ENCODE measurements around the gene CIT. TPM values are rescaled to one million over a fixed set of nuclear protein-coding genes. Genes with fewer than 3 reads are reported as not detected.
A peak's percentile ranks its signal among the peaks of the same experiment; 100 is the strongest.
"Not testable (repeated sequence)": the region's sequence is repeated elsewhere in the genome, so short reads cannot be mapped to it uniquely, and the experiment has no call there.

Gene CIT, protein sequence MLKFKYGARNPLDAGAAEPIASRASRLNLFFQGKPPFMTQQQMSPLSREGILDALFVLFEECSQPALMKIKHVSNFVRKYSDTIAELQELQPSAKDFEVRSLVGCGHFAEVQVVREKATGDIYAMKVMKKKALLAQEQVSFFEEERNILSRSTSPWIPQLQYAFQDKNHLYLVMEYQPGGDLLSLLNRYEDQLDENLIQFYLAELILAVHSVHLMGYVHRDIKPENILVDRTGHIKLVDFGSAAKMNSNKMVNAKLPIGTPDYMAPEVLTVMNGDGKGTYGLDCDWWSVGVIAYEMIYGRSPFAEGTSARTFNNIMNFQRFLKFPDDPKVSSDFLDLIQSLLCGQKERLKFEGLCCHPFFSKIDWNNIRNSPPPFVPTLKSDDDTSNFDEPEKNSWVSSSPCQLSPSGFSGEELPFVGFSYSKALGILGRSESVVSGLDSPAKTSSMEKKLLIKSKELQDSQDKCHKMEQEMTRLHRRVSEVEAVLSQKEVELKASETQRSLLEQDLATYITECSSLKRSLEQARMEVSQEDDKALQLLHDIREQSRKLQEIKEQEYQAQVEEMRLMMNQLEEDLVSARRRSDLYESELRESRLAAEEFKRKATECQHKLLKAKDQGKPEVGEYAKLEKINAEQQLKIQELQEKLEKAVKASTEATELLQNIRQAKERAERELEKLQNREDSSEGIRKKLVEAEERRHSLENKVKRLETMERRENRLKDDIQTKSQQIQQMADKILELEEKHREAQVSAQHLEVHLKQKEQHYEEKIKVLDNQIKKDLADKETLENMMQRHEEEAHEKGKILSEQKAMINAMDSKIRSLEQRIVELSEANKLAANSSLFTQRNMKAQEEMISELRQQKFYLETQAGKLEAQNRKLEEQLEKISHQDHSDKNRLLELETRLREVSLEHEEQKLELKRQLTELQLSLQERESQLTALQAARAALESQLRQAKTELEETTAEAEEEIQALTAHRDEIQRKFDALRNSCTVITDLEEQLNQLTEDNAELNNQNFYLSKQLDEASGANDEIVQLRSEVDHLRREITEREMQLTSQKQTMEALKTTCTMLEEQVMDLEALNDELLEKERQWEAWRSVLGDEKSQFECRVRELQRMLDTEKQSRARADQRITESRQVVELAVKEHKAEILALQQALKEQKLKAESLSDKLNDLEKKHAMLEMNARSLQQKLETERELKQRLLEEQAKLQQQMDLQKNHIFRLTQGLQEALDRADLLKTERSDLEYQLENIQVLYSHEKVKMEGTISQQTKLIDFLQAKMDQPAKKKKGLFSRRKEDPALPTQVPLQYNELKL (N-terminal part only)
- 0.87 TPM for total RNA-seq
- long read RNA-seq, partial matches to known transcripts: 0 of 1 reads
- long read RNA-seq, other reads (novel, unspliced or antisense): 1 of 1 reads

DNA sequence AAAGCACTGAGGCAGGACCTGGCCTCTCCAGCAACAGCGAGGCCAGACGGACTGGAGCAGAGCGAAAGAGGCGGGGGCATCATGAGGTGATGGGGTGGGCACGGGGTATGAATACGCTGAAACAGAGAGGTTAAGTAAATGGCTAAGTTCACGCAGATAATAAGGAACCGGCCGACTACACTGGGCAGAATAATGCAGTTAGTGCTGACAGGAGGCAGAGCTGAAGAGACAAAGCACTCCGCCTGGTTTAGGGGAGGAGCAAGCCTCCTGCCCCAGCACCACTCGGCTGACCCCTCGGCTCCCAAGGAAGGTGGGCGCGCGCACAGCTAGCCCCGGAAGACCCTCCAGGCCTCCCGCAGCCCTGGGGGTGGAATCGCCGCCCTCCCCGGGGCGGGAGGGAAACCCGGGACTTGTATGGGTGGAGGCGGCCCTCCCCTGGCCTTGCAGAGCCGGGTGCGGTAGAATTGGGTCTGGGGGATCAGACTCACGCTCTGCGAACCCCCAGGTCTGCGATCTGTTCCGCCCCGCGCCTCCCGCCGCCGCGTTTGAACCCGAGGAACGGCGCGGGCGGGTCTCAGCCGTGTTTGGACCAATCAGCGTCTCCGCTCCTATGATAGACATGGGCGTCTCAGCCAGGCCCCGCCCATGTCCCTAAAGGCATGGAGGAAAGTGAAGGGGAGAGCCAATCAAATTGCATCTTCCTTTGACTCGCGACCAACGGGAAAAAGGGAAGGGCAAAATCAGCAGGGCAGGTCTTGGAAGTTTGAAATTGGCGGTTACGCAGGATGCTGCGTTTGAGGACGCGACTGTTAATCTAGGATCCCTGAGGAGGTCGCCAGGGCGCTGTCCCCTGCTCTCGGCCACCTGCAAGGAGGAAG lies at the start of gene CIT:
CIT (minus strand) TSS at position 560 of the 878 bp plus-strand sequence. CDS start 1,152 bp downstream, outside the sequence.
- ATAC-seq: peak; percentile 100
- intact Hi-C loops (cut with micrococcal nuclease): no loop called here

DNA sequence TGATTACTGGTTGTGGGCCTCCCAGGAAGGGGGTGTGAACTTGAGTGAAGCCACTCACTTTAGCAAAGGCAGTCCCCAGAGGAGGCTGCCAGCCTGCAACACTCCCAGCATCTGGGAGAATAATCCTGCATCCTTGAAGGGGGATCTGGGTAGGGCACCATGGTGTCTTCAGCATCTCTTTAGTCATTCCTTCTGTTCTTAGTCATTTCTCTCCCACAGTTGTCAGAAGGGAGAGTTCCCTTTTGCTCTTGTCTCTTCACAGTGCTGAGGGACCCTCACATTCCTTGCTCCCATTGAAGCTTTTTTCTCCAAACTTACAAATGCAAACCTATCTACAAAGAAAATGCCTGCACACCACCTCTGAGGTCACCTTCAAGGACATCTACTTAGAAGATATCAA lies 48.1 kb upstream of the CIT start:
- intact Hi-C loops (cut with micrococcal nuclease): no loop called here
- DNase-seq: no peak
- ATAC-seq: no peak

More for the DNA sequence above, at the start of gene CIT:
- DNase-seq: peak; percentile 90

DNA sequence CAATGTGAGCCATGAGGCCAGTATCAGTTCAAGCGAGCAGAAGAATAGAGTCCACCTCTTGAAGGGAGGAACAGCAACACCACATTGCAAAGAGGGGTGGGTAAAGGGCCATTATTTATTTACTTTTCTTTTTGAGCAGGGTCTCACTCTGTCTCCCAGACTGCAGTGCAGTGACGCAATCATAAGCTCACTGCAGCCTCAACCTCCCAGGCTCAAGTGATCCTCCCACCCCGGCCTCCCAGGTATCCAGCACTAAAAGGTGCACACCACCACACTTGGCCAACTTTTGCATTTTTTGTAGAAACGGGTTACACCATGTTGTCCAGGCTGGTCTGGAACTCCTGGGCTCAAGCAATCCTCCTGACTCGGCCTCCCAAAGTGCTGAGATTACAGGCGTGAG lies 42.9 kb upstream of the CIT start:
- DNase-seq: no peak
- ATAC-seq: no peak
- intact Hi-C loops (cut with micrococcal nuclease): no loop called here

DNA sequence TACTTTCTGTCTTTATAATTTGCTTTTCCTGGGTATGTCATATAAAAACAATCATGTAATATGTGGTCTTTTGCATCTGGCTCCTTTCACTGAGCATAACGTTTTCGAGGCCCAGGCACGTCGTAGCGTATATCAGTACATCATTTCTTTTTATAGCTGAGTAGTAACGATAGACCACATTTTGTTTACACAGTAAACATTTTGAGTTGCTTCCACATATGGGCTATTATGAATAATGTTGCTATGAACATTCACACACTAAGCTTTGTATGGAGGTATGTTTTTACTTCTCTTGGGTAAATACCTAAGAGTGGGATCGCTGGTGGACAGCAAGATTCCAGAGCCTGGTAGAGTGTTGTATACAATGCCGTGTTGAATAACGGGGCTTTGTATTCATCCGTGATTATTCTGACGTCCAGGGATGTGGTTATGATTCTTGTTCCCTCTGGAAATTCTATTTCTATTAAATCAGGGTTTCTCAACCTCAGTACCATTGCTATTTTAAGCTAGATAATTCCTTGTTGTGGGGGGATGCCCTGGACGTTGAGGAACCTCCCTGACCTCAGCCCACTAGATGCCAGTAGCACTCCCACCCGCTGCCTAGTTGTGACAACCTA lies 38.9 kb upstream of the CIT start:
- intact Hi-C loops (cut with micrococcal nuclease): no loop called here
- ATAC-seq (no peak), DNase-seq (no peak)

DNA sequence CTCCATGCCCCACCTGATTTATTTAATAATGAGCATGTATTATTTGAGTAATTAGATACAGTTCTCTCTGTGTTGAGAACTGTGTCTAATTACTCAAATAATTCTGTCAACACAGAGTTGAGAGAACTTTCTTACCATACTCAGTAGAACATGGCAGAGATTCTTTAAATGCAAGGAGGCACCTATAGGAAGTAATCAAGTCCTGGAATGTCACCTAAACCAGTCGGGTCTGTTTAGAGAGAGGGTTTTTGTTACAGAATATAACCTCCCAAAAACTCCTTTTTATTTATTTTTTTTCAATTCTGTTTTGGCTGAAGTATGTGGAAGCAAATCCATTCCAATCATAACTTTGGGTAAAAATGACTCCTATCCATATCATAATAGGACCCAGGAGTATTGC lies 37.5 kb upstream of the CIT start:
- no peak for ATAC-seq
- intact Hi-C loops (cut with micrococcal nuclease): no loop called here
- DNase-seq: no peak

DNA sequence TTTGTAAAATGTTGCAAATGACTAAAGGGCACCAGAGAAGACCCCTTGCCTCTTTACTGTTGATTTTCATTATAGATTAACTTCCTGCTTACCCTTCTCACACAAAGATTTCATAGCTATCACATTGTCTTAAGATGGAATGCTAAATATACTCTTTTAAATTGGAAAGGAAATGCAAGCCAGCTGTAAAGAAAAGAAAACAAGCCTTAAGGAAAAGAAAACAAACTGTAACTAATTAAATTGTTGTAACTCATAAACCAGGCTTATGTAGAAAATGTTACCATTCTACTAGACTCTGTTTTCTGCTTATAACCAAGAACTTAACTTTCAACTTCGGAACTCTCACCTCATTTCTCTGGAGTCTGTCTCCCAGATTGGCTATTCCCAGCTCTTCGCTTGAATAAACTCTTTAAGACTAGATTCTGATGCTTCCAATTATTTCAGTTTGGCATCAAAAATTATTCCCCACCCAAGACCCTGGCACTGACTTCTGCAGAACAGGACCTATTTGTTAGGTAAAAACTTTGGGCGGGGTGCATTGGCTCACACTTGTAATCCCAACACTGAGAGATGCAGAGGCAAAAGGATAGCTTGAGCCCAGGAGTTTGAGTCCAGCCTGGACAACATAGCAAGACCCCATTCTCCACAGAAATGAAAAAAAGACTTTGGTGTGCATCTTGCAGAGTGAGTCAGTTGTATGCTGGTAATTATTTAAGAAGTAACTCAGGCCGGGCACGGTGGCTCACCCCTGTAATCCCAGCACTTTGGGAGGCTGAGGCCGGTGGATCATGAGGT lies 36.6 kb upstream of the CIT start:
- intact Hi-C loops (cut with micrococcal nuclease): no loop called here
- ATAC-seq (no peak), DNase-seq (no peak)

DNA sequence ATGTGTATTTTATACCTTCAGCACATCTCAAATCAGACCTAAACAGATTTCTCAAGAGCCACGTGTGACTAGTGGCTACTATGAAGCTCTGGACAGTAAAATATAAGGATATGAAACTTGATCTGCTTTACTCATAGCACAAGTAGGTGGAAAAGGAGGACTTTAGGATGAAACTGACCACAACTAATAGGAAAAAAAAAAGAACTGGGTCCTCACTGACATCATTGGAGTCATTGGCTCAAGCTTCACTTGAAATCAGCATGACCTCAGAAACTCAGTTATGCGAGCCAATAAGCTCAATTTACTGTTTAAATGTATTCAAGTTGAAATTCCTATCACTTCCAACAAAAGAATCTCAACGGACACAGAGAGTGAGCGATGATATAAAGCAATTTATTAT lies 34.1 kb upstream of the CIT start:
- intact Hi-C loops (cut with micrococcal nuclease): no loop called here
- DNase-seq (no peak), ATAC-seq (no peak)

DNA sequence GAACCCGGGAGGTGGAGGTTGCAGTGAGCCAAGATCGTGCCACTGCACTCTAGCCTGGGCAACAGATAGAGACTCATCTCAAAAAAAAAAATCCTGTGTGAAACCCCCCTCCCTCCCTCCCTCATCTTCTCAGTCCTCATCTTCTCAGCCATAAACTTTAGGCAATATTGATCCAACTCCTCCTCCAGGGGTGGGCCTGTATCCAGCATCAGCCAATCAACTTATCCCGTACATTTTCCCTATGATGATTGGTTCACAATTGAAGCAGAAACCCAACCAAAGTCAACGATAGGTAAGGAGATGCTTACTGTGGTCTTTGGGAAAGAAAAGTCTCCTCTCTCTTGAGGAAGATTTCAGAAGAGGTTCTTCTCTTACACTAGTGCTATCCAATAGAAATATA lies 33.5 kb upstream of the CIT start:
- ATAC-seq (no peak), DNase-seq (no peak)
- intact Hi-C loops (cut with micrococcal nuclease): no loop called here

DNA sequence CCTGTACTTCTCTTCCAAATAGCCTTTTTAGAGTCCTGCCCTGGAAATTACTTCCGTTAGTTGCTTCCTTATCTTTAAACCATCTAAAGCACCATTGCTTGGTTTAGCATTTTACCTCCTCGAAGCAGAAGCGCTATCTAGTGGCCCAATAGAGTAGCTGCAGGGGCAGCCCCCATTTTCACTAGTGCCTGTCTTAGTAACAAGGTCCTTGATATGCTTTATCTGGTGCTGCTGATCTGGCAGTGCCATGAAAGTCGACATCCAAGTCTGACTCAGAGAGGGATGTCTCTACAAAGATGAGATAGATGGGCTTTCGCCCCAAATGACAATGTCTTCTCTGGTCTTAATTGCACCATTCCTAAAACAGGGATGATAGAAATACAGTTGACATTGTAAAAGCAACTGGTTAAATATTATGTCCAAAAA lies 25.0 kb upstream of the CIT start:
- peak; percentile 30 for DNase-seq
- peak; percentile 23 for ATAC-seq
- intact Hi-C loops (cut with micrococcal nuclease): no loop called here

DNA sequence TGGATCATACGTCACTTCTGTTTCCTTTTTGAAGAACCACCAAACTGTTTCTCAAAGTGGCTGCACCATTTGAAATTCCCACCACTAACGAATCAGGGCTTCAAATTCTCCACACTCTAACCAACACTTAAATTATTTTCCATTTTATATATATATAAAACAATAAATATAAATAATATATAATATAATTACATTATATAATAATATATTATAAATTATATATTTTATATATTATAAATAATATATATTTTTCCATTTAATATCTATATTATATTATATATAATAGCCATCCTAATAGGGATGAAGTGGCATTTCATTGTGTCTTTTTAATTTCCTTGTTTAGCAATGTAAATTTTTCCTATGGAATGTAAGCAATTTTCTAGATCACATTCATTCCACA lies 24.6 kb upstream of the CIT start:
- intact Hi-C loops (cut with micrococcal nuclease): no loop called here
- DNase-seq: no peak
- ATAC-seq: no peak

DNA sequence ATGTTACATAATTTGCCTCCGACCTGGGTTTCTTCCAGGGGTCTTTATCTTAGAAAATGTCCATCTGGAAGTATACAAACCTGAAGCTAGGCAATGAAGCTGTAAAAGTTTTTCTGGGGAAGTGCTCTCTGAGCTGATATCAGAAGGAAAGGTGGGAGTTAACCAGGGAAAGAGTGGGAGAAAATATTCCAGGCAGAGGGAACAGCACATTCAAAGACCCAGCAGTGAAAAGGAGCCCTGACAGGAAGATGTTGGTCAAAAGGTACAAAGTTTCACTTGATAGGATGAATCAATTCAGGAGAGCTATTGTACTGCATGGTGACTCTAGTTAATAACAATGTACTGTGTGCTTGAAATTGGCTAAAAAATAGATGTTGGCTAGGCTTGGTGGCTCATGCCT lies 17.8 kb upstream of the CIT start:
- DNase-seq: no peak
- ATAC-seq: no peak
- intact Hi-C loops (cut with micrococcal nuclease): no loop called here

DNA sequence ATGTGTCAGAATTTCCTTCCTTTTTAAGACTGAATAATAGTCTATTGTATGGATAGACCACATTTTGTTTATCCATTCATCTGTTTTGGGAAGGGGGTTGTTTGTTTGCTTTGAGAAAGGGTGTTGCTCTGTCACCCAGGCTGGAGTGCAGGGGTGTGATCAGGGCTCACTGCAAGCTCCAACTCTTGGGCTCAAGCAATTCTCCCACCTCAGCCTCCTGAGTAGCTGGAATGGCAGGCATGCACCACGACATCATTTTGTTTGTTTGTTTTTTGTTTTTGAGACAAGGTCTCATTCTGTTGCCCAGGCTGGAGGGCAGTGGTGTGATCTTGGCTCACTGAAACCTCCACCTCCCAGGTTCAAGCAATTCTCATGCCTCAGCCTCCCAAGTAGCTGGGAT lies 15.5 kb upstream of the CIT start:
- DNase-seq; ATAC-seq; intact Hi-C loops (cut with micrococcal nuclease): not testable (repeated sequence)

DNA sequence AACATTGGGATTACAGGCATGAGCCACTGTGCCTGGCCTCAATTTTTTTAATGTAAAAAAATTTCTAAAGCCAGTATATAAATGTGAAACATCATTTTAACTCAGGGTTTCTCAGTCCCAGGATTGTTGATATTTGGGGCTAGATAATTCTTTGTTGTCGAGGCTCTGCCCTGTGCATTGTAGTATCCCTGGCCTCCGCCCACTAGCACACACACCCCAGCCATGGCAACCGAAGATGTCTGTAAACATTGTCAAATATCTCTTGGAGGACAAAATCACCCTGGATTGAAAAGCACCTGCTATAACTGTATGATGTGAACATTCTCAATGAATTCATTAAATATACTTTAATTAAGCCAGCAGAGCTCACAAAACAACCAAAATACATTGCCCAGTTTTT lies 8.4 kb upstream of the CIT start:
- no peak for ATAC-seq
- no peak for DNase-seq
- intact Hi-C loops (cut with micrococcal nuclease): no loop called here

DNA sequence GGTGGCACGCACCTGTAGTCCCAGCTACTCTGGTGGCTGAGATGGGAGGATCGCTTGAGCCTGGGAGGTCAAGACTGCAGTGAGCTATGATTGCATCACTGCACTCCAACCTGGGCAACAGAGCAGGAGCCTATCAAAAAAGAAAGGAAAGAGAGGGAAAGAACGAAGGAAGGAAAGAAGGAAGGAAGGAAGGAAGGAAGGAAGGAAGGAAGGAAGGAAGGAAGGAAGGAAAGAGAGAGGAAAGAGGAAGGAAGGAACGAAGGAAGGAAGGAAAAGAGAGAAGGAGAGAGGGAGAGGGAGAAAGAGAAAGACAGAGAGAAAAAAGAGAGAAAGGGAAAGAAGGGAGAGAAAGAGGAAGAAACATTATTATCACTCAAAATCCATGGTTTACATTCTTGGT lies 6.7 kb upstream of the CIT start:
- intact Hi-C loops (cut with micrococcal nuclease); DNase-seq; ATAC-seq: not testable (repeated sequence)

DNA sequence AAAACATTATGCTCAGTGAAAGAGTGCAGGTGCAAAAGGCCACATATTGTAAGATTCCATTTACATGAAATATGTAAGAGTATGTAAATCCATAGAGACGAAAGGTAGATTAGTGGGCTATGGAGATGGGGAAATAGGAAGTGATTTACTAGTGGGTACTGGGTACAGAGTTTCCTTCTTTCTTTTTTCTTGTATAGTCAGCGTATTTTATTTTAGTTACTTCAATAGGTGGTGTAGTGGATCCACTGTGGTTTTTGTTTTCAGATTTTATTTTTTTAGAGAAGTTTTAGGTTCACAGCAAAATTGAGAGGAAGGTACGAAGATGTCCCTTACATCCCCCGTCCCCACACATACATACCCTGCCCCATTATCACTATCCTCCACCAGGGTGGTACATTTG lies 6.1 kb upstream of the CIT start:
- intact Hi-C loops (cut with micrococcal nuclease): no loop called here
- ATAC-seq: no peak
- DNase-seq: no peak

DNA sequence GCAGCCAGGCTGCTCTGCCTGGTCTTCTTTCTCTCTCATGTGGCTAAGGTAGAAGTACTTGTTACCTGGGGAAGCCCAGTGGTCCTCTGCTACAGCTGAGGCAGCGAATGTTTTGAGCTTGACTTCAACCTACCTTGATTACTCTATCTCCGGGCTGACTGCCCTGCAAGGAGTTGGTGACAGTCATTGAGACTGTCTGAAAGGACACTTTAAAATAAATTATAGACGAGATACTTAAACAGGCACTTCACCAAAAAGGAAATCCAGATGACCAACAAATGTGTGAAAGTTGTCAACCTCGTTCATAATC lies 474 bp upstream of the CIT start:
- intact Hi-C loops (cut with micrococcal nuclease): no loop called here

DNA sequence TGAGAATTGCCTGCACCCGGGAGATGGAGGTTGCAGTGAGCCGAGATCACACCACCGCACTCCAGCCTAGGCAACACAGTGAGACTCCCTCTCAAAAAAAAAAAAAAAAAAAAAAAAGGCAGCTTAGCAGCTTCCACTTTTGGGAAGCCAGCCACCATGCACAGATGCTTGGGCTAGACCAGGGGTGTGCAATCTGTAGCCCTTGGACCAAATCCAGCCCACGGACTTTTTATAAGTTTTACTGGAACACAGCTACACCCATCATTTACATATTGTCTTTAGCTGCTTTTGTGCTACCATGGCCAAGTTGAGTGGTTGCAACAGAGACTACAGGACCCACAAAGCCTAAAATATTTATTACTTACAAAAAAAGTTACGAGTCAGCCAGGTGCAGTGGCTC lies 6.7 kb downstream of the CIT start:
- no peak for ATAC-seq
- no peak for DNase-seq
- intact Hi-C loops (cut with micrococcal nuclease): no loop called here

More for the DNA sequence above, 474 bp upstream of the CIT start:
- no peak for DNase-seq
- ATAC-seq: no peak

All from left ventricle myocardium superior (tissue), 1 donor.